Epithelial cell of proximal tubule (primary cell): ENCODE data around the gene CLDN20. TPM values are rescaled to one million over a fixed set of nuclear protein-coding genes. Genes with fewer than 3 reads are reported as not detected.

ENCODE experiments used
- DNase-seq: peaks from one replicate; pipeline ENCODE4 v3.0.0-alpha.2; 2011; ENCODE audit warnings: low read depth
- H3K4me3 ChIP-seq: 2 replicates; pipeline ENCODE4 v1.5.1; 2011; ENCODE audit warnings: low read depth, mild to moderate bottlenecking, low read length
- CTCF ChIP-seq: conservative IDR thresholded peaks from 2 replicates; pipeline ENCODE4 v1.5.1; 2012; ENCODE audit warnings: low read depth, mild to moderate bottlenecking, low read length
- total RNA-seq: library from RNA; depleted of rRNA; stranded (reverse); fragments of >200 nt; gene quantifications from 2 replicates; pipeline ENCODE4 v1.2.3, GENCODE V29; 2015

Gene CLDN20
- total RNA-seq, 1 donor from 2014 or later, result not detected

- no peak for TF ChIP-seq CTCF
- no peak for DNase-seq
- no peak overlapping the region for H3K4me3 ChIP-seq
Observed at GRCh38 chr6:155245193-155245592, 18.6 kb upstream of the CLDN20 start.

GRCh38 chr6:155245831-155246230 is 18.0 kb upstream of the CLDN20 start:
- DNase-seq, result no peak
- TF ChIP-seq CTCF, result no peak
- no peak overlapping the region for H3K4me3 ChIP-seq

- no peak overlapping the region for H3K4me3 ChIP-seq
- DNase-seq, result no peak
- TF ChIP-seq CTCF, result no peak
Observed at GRCh38 chr6:155246825-155247224, 17.0 kb upstream of the CLDN20 start.

GRCh38 chr6:155247618-155248007 is 16.2 kb upstream of the CLDN20 start:
- no peak for TF ChIP-seq CTCF
- DNase-seq, result no peak
- no peak overlapping the region for H3K4me3 ChIP-seq

- H3K4me3 ChIP-seq, result no peak overlapping the region
- DNase-seq, result no peak
- peak; percentile 85 for TF ChIP-seq CTCF
Observed at GRCh38 chr6:155248008-155249001, 15.5 kb upstream of the CLDN20 start.

- no peak overlapping the region for H3K4me3 ChIP-seq
- no peak for TF ChIP-seq CTCF
- DNase-seq, result no peak
Observed at GRCh38 chr6:155250701-155251381, 13.0 kb upstream of the CLDN20 start.
